GM18507 (cell line): ENCODE results near the gene SHC2.
"Not testable (repeated sequence)": the region's sequence is repeated elsewhere in the genome, so short reads cannot be mapped to it uniquely, and the experiment has no call there.

Source experiments
- DNase-seq: peaks from one replicate; pipeline ENCODE4 v3.0.0; 2011; ENCODE audit warnings: low read depth; ENCODE audit not compliant: insufficient read length; ENCODE audit errors: extremely low spot score
- FAIRE-seq: peaks from 2 replicates; lab custom pipeline; 2011; peaks lifted over from hg19 to GRCh38; lab: Jason Lieb, UNC

SHC2 gene

DNA sequence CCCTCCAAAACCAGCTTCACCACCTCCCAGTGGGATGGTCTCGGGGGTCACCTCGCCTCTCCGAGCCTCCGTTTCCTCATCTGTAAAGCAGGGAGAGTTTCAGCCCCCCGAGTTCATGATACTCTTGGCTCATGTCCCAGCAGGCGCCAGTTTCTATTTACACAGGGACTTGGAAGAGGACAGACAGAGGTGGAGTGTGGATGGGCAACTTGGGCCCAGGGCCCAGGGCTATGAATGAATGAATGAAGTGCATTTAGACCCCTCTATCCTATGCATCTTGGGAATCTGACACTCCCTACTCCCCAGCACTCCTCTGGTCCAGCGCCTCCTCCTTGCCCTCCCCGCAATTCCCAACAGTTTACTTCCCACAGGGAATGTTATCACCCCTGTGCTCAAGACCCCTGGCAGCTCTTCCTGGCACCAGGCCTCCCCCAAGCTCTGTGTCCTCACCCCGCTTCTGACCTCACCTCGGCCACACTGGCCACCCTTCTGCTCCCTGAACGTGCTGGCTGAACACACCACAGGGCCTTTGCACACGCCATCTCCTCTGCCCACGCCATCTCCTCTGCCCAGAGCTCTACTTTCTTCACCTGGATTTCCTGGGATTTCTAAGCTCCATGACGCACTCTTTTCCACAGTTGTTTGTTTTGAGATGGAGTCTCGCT lies 46.9 kb downstream of the SHC2 start:
- DNase-seq: no peak
- FAIRE-seq: no peak

DNA sequence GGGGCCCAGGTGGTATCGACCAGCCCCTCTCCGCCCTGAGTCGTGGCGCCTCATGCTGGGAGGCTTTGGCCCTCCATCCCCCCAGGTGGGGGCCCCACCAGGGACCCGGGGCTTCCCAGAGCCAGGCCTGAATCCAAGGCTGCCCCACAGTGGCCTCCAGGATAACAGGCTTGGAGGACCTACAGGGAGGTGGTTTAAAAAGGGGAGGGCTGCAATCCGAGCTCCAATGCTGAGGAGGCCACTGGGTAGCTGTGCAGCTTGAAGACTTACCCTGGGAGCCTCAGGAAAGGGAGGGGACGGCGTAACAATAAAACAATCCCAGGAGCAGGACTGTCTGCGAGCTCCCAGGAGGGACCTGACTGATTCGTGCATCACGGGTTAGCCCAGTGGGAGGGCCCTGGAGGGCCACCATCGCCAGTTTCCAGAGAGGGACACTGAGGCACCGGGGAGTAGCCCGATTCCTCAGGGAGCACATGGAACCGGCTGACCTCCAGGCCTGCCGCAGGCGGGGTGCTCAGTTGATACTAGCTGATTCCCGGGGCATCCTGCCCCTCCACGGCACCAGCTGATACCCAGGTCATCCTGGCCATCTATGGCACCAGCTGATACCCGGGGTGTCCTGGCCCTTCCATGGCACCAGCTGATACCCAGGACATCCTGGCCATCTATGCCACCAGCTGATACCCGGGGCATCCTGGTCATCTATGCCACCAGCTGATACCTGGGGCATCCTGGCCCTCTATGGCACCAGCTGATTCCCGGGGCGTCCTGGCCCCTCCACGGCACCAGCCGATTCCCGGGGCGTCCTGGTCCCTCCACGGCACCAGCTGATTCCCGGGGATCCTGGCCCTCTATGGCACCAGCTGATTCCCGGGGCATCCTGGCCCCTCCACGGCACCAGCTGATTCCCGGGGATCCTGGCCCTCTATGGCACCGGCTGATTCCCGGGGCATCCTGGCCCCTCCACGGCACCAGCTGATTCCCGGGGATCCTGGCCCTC lies 48.2 kb downstream of the SHC2 start:
- FAIRE-seq (no peak), DNase-seq (no peak)

- DNase-seq (no peak), FAIRE-seq (no peak)
Measured at GRCh38 chr19:411723-412355, 49.0 kb downstream of the SHC2 start.

DNA sequence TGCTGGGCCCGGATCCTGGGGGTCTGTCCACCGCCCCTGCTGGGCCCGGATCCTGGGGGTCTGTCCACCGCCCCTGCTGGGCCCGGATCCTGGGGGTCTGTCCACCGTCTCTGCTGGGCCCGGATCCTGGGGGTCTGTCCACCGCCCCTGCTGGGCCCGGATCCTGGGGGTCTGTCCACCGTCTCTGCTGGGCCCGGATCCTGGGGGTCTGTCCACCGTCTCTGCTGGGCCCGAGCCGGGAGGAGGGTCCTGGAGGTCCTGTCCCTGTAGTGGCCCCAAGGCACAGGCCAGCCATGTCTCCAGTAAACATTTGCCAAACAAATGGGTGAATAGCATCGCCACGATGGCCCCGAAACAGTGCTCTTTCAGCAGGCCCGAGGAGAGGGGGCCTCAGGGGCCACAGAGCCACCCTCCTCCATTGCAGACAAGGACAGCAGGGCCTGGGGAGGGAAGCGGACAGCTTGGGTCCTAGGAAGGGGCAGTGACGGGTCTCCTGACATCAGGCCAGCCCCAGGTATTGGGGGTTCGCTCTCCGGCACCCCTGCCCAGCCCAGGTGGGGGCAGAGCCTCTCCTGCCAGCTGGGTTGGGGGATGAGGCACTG lies 49.6 kb downstream of the SHC2 start:
- FAIRE-seq, DNase-seq: not testable (repeated sequence)

GRCh38 chr19:410243-410781 lies 50.5 kb downstream of the SHC2 start:
- no peak for FAIRE-seq
- DNase-seq: no peak

GRCh38 chr19:409516-410242 lies 51.2 kb downstream of the SHC2 start:
- DNase-seq: no peak

GRCh38 chr19:408902-409515 lies 51.8 kb downstream of the SHC2 start, which contains the start of gene C2CD4C:
Gene C2CD4C, minus strand, starts transcription at chr19:409147. Its CDS starts 786 bp downstream, at chr19:408361.
- DNase-seq (no peak), FAIRE-seq (no peak)

More at GRCh38 chr19:409516-410242, 51.2 kb downstream of the SHC2 start:
- no peak for FAIRE-seq

GRCh38 chr19:408441-408901 lies 52.4 kb downstream of the SHC2 start:
- FAIRE-seq: no peak

DNA sequence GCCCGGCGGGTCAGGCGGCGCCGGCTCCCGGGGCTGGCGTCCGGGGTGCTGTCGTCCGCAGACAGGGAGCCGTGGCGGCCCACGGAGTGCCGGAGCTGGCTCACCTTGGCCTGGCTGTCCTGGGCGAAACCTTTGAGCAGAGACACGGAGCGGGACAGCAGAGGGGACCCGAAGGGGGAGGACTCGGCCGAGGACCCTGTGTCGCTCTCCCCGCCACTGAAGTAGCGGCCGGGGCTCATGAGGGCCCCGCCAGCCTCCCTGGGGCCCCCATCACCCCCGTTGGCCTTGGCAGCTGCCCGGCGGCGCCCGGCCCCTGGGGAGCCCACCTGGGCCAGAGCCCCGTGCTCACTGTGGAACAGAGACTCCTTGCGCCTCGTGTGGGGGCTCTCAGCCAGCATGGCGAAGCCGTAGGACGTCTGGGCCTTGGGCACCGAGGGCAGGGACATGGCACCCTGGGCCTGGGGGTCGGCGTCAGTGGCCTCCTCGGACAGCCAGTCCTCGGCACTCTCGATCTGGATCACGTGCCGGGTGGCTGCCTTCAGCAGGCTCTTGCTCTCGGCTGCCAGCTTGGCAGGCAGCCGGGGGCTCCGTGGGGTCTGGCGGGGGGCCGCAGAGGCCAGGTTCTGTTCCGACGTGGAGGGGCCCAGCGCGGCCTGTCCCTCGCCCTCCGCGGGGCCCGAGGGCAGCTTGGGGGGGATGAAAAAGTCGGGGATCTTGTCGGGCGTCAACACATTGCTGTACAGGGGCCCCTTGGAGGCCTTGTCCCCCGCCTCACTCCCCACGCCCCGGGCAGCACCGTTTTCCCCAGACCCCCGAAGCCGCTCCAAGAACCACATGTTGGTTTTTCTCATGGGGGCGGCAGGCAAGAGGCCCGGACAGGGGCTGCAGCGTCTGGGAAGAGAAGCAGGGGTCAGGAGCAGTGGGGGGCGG lies 53.1 kb downstream of the SHC2 start:
- DNase-seq: no peak
- FAIRE-seq: no peak

More at GRCh38 chr19:408441-408901, 52.4 kb downstream of the SHC2 start:
- no peak for DNase-seq

- no peak for DNase-seq
- FAIRE-seq: no peak
Measured at GRCh38 chr19:406971-407510, 53.8 kb downstream of the SHC2 start.

GRCh38 chr19:406135-406781 lies 54.6 kb downstream of the SHC2 start:
- FAIRE-seq: no peak
- no peak for DNase-seq

DNA sequence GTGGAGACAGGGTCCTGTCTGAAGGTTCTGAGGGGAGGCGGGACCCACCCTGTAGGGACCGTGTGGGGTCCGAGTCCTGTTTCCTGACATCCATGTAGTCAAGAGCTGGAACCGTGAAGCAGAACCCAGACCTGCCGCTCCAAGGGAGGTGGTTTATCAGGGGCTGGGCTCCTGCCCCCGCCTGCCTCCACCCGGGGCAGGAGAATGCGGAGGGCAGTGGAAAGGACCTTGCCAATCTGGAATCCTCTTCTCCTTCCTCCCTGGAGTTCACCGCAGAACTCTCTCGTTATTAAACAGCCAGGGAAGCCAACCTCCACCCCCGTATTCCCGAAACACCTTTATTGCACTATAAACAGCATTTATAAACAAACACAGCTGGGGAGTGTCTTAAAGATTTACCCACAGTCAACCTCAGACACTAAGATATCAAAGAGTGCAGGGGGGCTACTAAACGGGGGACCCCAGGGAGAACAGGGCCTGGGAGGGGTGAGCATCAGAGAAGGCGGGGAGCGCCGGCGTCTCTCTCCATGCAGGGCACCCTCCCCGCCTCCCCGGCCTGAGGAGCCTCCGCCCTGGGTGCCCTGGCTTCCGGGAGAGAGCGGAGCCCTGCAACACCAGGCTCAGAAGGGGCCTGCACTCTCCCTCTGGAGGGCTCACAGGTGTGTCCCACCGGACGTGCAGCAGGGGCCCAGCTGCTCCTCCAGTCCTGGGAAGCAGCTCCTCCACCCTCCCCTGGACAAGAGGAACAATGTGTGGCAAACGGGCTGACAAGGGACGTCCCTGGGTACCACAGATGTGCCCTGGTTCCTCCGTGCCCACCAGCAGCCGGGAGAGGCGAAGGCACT lies 55.5 kb downstream of the SHC2 start:
- no peak for FAIRE-seq
- DNase-seq: no peak

- DNase-seq (no peak), FAIRE-seq (no peak)
Measured at GRCh38 chr19:403221-404027, 57.4 kb downstream of the SHC2 start.

GRCh38 chr19:402786-403185 lies 58.0 kb downstream of the SHC2 start:
- no peak for FAIRE-seq
- no peak for DNase-seq
